GM23338 (cell line): ENCODE measurements around the gene BBS1.

Experiments
- CREB1 ChIP-seq: fragments of 250-450 bp; sonication (Bioruptor Pico); IDR thresholded peaks from 2 replicates; pipeline ENCODE4 v1.5.0; 2020; ENCODE audit warnings: low read depth, mild to moderate bottlenecking, moderate library complexity
- EZH2 ChIP-seq: fragments of 200-600 bp; sonication (generic); IDR thresholded peaks from one replicate; pipeline ENCODE4 v1.8.0; 2017; ENCODE audit warnings: antibody characterized with exemption, mild to moderate bottlenecking, low read depth; ENCODE audit not compliant: unreplicated experiment
- EZH2phosphoT487 ChIP-seq: fragments of 200-600 bp; sonication (generic); IDR thresholded peaks from one replicate; pipeline ENCODE4 v1.8.1; 2018; ENCODE audit warnings: antibody characterized with exemption; ENCODE audit not compliant: unreplicated experiment
- POLR2AphosphoS5 ChIP-seq: IDR thresholded peaks from 2 replicates; pipeline ENCODE4 v1.6.1; 2016; ENCODE audit warnings: antibody characterized with exemption, low read depth
- TF ChIP-seq, protein P1 (sequence below), 2 experiments: fragments of 200-600 bp in 1 of 2; sonication (generic) in 1 of 2; conservative IDR thresholded peaks; 2 replicates each; pipeline versions ENCODE4 v1.5.1 to v1.6.1; 2016 to 2017; ENCODE audit warnings: antibody characterized with exemption in 2 of 2, low read depth in 2 of 2, mild to moderate bottlenecking in 2 of 2, moderate library complexity in 1 of 2
- TF ChIP-seq, protein P2 (sequence below): fragments of 250-450 bp; sonication (Bioruptor Pico); IDR thresholded peaks from 2 replicates; pipeline ENCODE4 v1.5.0; 2020; ENCODE audit warnings: mild to moderate bottlenecking, moderate library complexity

DNA sequence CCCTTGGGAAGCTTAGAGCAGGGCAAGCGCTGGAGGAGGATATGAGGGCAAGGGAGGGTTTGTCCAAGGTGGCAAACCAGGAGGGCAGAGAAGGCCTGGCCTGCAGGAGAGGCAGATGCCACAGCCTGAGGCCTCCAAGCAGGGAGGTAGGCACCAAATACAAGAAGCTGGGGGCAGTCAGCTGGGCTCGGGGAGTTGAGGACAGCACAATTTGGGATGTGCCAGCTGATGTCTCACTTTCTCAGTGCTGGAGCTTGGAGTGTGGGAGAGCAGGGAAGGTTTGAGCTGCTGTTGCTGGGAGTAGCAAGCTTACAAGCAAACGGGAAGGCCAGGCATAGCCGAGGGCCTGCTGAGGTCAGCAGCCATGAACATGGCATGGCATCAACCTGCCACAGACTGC is 31.5 kb downstream of the BBS1 start:
- TF ChIP-seq, protein P1, sequence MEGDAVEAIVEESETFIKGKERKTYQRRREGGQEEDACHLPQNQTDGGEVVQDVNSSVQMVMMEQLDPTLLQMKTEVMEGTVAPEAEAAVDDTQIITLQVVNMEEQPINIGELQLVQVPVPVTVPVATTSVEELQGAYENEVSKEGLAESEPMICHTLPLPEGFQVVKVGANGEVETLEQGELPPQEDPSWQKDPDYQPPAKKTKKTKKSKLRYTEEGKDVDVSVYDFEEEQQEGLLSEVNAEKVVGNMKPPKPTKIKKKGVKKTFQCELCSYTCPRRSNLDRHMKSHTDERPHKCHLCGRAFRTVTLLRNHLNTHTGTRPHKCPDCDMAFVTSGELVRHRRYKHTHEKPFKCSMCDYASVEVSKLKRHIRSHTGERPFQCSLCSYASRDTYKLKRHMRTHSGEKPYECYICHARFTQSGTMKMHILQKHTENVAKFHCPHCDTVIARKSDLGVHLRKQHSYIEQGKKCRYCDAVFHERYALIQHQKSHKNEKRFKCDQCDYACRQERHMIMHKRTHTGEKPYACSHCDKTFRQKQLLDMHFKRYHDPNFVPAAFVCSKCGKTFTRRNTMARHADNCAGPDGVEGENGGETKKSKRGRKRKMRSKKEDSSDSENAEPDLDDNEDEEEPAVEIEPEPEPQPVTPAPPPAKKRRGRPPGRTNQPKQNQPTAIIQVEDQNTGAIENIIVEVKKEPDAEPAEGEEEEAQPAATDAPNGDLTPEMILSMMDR (conservative IDR thresholded peaks at IDR 0.05; ENCODE audit: low read depth in 2 of 2): no peak
- TF ChIP-seq EZH2 (no peak), CREB1 (no peak), EZH2phosphoT487 (no peak), POLR2AphosphoS5 (no peak)
- TF ChIP-seq, protein P2, sequence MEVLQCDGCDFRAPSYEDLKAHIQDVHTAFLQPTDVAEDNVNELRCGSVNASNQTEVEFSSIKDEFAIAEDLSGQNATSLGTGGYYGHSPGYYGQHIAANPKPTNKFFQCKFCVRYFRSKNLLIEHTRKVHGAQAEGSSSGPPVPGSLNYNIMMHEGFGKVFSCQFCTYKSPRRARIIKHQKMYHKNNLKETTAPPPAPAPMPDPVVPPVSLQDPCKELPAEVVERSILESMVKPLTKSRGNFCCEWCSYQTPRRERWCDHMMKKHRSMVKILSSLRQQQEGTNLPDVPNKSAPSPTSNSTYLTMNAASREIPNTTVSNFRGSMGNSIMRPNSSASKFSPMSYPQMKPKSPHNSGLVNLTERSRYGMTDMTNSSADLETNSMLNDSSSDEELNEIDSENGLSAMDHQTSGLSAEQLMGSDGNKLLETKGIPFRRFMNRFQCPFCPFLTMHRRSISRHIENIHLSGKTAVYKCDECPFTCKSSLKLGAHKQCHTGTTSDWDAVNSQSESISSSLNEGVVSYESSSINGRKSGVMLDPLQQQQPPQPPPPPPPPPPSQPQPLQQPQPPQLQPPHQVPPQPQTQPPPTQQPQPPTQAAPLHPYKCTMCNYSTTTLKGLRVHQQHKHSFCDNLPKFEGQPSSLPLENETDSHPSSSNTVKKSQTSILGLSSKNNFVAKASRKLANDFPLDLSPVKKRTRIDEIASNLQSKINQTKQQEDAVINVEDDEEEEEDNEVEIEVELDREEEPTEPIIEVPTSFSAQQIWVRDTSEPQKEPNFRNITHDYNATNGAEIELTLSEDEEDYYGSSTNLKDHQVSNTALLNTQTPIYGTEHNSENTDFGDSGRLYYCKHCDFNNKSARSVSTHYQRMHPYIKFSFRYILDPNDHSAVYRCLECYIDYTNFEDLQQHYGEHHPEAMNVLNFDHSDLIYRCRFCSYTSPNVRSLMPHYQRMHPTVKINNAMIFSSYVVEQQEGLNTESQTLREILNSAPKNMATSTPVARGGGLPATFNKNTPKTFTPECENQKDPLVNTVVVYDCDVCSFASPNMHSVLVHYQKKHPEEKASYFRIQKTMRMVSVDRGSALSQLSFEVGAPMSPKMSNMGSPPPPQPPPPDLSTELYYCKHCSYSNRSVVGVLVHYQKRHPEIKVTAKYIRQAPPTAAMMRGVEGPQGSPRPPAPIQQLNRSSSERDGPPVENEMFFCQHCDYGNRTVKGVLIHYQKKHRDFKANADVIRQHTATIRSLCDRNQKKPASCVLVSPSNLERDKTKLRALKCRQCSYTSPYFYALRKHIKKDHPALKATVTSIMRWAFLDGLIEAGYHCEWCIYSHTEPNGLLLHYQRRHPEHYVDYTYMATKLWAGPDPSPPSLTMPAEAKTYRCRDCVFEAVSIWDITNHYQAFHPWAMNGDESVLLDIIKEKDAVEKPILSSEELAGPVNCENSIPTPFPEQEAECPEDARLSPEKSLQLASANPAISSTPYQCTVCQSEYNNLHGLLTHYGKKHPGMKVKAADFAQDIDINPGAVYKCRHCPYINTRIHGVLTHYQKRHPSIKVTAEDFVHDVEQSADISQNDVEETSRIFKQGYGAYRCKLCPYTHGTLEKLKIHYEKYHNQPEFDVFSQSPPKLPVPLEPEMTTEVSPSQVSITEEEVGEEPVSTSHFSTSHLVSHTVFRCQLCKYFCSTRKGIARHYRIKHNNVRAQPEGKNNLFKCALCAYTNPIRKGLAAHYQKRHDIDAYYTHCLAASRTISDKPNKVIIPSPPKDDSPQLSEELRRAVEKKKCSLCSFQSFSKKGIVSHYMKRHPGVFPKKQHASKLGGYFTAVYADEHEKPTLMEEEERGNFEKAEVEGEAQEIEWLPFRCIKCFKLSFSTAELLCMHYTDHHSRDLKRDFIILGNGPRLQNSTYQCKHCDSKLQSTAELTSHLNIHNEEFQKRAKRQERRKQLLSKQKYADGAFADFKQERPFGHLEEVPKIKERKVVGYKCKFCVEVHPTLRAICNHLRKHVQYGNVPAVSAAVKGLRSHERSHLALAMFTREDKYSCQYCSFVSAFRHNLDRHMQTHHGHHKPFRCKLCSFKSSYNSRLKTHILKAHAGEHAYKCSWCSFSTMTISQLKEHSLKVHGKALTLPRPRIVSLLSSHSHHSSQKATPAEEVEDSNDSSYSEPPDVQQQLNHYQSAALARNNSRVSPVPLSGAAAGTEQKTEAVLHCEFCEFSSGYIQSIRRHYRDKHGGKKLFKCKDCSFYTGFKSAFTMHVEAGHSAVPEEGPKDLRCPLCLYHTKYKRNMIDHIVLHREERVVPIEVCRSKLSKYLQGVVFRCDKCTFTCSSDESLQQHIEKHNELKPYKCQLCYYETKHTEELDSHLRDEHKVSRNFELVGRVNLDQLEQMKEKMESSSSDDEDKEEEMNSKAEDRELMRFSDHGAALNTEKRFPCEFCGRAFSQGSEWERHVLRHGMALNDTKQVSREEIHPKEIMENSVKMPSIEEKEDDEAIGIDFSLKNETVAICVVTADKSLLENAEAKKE (CRISPR knock-in tag): no peak
